HG03469 (cell line): Measurements from ENCODE around the gene BIRC6.
"Not testable (repeated sequence)": the region's sequence is repeated elsewhere in the genome, so short reads cannot be mapped to it uniquely, and the experiment has no call there.

Experiments
- ATAC-seq: cut with Tn5 transposase; IDR thresholded peaks from one replicate; pipeline ENCODE4 v1.9.1; 2021; ENCODE audit warnings: mild to moderate bottlenecking, moderate library complexity, moderate number of reproducible peaks; ENCODE audit not compliant: unreplicated experiment

BIRC6 gene

GRCh38 chr2:32446369-32446768 is 89.5 kb downstream of the BIRC6 start:
- no peak for ATAC-seq

DNA sequence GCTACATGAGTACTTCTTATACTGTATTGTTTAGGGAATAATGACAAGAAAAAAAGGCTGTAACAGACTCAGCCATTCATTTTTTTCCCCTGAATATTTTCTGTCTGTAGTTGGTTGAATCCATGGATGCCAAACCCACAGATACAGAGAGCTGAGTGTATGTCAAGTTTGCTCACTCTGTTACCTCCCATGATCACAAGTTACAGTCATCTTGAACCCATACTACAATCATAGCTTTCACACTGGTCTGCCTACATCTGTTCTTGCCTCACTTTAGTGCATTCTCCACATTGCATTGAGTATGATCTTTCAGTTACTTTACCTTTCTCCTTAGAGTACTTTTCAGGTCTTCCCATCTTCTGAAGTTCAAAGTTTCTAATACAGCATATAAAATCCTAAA is 94.0 kb downstream of the BIRC6 start:
- ATAC-seq = no peak

DNA sequence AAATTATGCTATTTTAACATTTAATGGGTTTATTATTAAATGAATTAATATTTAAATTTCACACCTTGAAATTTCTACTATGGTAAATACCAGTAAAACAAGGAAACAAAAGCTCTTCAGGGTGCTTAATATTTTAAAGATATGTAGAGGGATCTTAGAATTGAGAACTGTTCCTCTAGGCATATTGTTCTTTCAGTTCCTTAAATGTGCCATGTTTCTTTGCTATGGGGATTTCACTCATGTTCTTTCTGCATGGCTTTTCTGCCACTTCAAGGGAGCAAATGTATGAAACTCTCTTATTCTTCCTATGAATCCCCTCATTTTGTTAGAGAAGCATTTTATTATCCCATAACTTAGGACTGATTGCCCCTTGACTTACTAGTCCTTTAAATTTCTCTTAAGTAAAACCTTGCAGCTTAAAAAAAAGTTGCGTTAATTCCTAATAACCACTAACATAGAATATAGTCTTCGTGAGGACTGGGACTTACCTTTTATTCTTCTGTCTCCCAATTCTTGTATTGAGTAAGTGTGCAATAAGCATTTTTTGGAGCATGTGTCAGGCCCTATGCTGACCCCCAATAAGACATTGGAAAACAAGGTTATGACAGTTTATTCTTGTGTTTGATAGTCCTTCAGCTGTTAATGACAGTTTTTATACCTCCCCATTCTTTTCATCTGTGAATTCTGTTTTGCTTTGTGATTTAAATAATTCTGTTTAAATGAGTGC is 95.7 kb downstream of the BIRC6 start:
- ATAC-seq = no peak

GRCh38 chr2:32453242-32454062 is 96.6 kb downstream of the BIRC6 start:
- no peak for ATAC-seq

GRCh38 chr2:32455816-32456215 is 99.0 kb downstream of the BIRC6 start:
- no peak for ATAC-seq

DNA sequence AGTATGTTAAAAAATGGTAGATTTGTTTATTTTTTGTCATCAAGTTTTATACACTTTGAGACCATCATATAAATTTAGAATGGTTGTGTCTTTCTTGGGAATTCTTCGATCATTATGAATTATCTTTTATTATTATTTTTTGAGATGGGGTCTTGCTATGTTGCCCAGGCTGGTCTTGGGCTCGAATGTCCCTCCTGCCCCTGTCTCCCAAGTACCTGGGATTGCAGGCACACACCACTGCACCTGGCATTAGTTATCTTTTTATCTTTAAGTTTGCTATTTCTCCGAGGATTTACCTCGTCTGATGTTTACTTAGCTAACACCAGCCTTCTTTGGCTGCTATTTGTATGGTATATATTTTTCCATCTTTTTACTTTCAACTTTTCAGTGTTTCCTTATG is 100.0 kb downstream of the BIRC6 start:
- no peak for ATAC-seq

GRCh38 chr2:32457814-32458213 is 101.0 kb downstream of the BIRC6 start:
- ATAC-seq = no peak

DNA sequence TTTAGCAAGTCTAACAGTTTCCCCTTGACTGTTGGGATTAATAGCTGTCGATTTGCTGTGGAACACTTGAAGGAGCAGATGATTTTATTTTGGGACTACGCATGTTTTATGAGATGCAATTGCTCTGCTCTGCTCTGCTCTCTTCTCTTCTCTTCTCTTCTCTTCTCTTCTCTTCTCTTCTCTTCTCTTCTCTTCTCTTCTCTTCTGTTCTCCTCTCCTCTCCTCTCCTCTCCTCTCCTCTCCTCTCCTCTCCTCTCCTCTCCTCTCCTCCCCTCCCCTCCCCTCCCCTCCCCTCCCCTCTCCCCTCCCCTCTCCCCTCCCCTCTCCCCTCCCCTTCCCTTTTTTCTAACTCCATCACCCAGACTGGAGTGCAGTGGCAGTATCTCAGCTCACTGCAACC is 104.0 kb downstream of the BIRC6 start:
- not testable (repeated sequence) for ATAC-seq

DNA sequence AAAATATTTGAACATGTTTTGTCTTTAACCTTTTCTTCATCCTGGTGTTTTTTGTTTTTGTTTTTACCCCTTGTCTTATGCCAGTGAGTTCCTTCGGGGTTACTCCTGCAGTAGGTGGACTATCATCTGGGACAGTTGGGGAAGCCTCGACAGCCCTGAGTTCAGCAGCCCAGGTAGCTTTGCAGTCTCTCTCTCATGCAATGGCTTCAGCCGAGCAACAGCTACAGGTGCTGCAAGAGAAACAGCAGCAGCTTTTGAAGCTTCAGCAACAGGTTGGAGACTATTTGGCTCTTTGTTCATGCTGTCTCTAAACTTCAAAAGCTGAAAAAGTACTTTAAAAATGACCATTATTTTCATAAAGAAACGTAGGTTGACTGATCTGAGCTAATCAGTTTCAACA is 106.3 kb downstream of the BIRC6 start:
- ATAC-seq = no peak

DNA sequence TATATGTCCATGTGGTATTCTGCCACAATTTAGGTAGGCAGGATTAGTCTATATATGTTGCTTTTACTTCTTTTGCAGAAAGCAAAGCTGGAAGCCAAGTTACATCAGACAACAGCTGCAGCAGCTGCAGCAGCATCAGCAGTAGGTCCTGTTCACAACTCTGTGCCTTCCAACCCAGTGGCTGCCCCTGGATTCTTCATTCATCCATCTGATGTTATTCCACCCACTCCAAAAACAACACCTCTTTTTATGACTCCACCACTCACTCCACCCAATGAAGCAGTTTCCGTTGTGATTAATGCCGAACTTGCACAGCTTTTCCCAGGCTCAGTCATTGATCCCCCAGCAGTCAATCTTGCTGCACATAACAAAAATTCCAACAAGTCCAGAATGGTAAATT is 107.6 kb downstream of the BIRC6 start:
- no peak for ATAC-seq

- no peak for ATAC-seq
Observed at GRCh38 chr2:32472605-32473004, 115.8 kb downstream of the BIRC6 start.

GRCh38 chr2:32474381-32474780 is 117.6 kb downstream of the BIRC6 start:
- ATAC-seq = no peak

- ATAC-seq = no peak
Observed at GRCh38 chr2:32478889-32479620, 122.2 kb downstream of the BIRC6 start.

- no peak for ATAC-seq
Observed at GRCh38 chr2:32479993-32480392, 123.2 kb downstream of the BIRC6 start.

- no peak for ATAC-seq
Observed at GRCh38 chr2:32482471-32482870, 125.6 kb downstream of the BIRC6 start.

- no peak for ATAC-seq
Observed at GRCh38 chr2:32484937-32485336, 128.1 kb downstream of the BIRC6 start.

DNA sequence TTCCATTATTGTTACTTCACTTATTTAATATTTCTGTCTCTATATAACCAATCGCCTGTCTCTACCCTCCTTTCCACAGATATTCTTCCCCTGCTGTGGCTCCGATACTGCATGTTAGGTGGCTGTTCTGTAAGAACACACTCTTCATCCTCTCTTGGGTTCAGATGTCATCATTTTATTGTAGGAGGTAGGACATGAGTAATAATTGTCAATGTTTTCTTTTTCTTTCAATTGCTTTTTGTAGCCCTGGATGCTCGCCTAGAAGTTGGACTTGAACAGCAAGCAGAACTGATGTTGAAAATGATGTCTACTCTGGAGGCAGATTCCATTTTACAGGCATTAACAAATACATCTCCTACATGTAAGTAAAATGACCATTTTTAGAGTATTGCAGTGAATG is 128.6 kb downstream of the BIRC6 start:
- no peak for ATAC-seq

GRCh38 chr2:32489061-32489460 is 132.2 kb downstream of the BIRC6 start:
- no peak for ATAC-seq

GRCh38 chr2:32491346-32491745 is 134.5 kb downstream of the BIRC6 start:
- no peak for ATAC-seq

DNA sequence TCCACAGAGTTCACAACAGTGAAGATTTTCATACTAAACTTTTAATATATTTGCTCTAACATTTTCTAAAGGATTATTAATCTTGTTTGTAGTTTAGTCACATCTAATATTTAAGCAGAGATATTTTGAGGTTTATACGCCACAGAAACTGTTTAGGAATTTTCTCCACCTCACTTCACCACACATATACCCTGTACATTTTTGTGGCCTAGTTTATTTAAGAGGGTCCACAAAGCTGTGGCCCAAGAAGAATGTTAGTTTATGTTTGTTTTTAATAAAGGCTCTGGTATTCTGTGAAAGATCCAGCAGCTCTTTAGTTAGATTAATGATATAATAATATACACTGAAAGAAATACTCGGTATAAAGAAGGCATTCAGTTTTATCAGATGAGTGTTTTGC is 138.3 kb downstream of the BIRC6 start:
- ATAC-seq = no peak

- no peak for ATAC-seq
Observed at GRCh38 chr2:32496662-32497061, 139.8 kb downstream of the BIRC6 start.

GRCh38 chr2:32498306-32498705 is 141.5 kb downstream of the BIRC6 start:
- ATAC-seq = no peak
